ENCODE results near the gene PRDM15.

DNA sequence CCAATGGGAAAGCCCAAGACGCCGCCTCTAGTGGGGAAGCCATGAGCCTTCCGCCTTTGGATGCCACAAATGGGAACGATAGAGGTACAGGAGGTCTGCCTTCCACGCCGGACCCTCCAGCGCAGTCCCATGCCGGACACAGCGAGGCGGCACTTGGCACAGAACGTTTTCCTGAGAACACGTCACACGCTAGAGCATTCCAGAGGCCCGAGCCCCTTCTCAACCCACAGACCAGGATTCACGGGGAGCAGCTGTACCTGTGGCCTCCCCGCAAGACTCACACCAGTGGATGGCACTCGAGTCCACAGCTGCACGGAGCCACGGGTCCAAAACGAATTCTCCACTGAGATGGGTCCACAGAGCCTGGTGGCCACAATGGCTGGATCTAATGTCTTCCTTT, 80.8 kb downstream of the PRDM15 start:
- TF ChIP-seq, protein P1, sequence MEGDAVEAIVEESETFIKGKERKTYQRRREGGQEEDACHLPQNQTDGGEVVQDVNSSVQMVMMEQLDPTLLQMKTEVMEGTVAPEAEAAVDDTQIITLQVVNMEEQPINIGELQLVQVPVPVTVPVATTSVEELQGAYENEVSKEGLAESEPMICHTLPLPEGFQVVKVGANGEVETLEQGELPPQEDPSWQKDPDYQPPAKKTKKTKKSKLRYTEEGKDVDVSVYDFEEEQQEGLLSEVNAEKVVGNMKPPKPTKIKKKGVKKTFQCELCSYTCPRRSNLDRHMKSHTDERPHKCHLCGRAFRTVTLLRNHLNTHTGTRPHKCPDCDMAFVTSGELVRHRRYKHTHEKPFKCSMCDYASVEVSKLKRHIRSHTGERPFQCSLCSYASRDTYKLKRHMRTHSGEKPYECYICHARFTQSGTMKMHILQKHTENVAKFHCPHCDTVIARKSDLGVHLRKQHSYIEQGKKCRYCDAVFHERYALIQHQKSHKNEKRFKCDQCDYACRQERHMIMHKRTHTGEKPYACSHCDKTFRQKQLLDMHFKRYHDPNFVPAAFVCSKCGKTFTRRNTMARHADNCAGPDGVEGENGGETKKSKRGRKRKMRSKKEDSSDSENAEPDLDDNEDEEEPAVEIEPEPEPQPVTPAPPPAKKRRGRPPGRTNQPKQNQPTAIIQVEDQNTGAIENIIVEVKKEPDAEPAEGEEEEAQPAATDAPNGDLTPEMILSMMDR (IDR thresholded peaks at IDR 0.05) = no peak
- TF ChIP-seq POLR2A (IDR thresholded peaks at IDR 0.05) = no peak

All from thyroid gland (tissue), 4 donors.